ENCODE data around the gene PTRHD1. TPM values are rescaled to one million over a fixed set of nuclear protein-coding genes. Genes with fewer than 3 reads are reported as not detected.

Gene PTRHD1
- total RNA-seq, 1 experiment from 2014 or later = 23.6 TPM

DNA sequence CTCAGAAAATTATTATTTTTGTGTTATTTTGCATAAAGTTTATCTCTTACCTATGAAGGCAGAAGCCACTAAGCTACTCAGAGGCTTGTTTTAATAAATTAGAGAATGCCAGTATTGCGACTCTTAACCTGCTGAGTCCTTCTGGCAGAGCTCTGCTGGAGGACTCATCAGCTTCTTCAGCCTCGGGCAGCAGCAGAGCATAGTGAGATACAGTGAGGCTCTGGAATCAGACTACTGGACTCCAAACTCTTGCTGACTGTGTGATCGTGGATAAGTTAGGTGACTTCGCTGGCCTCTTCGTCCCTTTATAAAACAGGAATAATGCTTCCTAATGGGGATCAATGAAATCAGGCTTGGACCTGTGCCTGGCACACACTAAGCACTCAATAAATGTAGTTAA, 1.7 kb downstream of the PTRHD1 start:
- ChIA-PET POLR2A (ENCODE audit: unreplicated experiment) (interaction anchor here (0.9 kb wide), 1 partner anchor 34 kb away, joined by 8 read pairs; no protein-coding TSS in a partner anchor), CTCF (interaction anchor here (0.7 kb wide), 2 partner anchors 128 to 209 kb away, joined by 4 to 5 read pairs; partner anchors contain the start of gene ADCY3)
- no peak for DNase-seq
- Histone ChIP-seq H3K36me3 (ENCODE audit: low read depth) (no peaks in the 10 kb centered on the region), H3K27ac (no peak overlapping the region), H4K20me1 (ENCODE audit: insufficient read depth) (no peaks in the 10 kb centered on the region), H3K9me3 (ENCODE audit: insufficient read depth, low read depth) (no peaks in the 10 kb centered on the region), H3K79me2 (ENCODE audit: low read depth) (peaks cover 31% of the 10 kb centered on the region), H2AFZ (no peak overlapping the region), H3K4me2 (peak overlapping the region; percentile 78), H3K27me3 (ENCODE audit: insufficient read depth, low read depth) (no peaks in the 10 kb centered on the region), H3K9me2 (ENCODE audit: insufficient read depth) (no peaks in the 10 kb centered on the region), H3K4me3 (peak overlapping the region; percentile 71; the same call in 1 of the 2 replicates), H3K4me1 (replicated peaks; ENCODE audit: insufficient read depth) (peaks cover 31% of the 10 kb centered on the region), H3F3A (ENCODE audit: insufficient read depth, low read depth) (peaks cover 14% of the 10 kb centered on the region; the same call in 1 of the 2 replicates)
- TF ChIP-seq EZH2 (IDR thresholded peaks at IDR 0.05; ENCODE audit: low read depth) = no peak
- no TSS peak for BruUV-seq (replicated peaks)
- intact Hi-C loops (cut with micrococcal nuclease; ENCODE audit: unreplicated experiment) = loop anchor here (5.0 to 10.0 kb wide), 3 partner anchors 177 to 709 kb away; partner anchors contain the start of genes DNAJC27 and TP53I3

DNA sequence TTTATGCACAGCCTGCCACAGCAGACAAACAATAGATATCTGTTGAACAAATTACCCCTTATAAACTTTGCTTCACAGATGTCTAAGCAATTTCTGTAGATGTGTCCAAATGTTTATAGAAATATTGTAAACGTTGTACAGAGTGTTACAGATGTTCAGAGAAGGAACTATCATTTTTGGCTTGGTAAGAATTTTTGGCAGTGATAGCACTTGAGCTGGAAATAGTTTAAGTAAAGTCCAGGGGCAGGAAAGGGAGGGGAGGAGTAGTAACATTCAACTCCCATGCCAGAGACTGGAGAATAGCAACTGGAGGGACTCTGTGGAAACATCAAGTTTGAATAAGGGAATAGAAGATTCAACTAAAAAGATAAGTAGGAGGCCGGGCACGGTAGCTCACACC, 4.4 kb downstream of the PTRHD1 start:
- peaks cover 5% of the 10 kb centered on the region for H3K79me2 ChIP-seq (ENCODE audit: low read depth)
- ChIA-PET CTCF (no interaction called here), POLR2A (ENCODE audit: unreplicated experiment) (no interaction called here)
- no peaks in the 10 kb centered on the region for H3K27me3 ChIP-seq (ENCODE audit: insufficient read depth, low read depth)
- H3K36me3 ChIP-seq (ENCODE audit: low read depth) = no peaks in the 10 kb centered on the region
- intact Hi-C loops (cut with micrococcal nuclease; ENCODE audit: unreplicated experiment) = no loop called here
- H4K20me1 ChIP-seq (ENCODE audit: insufficient read depth) = no peaks in the 10 kb centered on the region
- H3K4me1 ChIP-seq (replicated peaks; ENCODE audit: insufficient read depth) = peaks cover 14% of the 10 kb centered on the region
- BruUV-seq (replicated peaks) = no TSS peak
- no peaks in the 10 kb centered on the region for H3K9me2 ChIP-seq (ENCODE audit: insufficient read depth)
- H3F3A ChIP-seq (ENCODE audit: insufficient read depth, low read depth) = peaks cover 14% of the 10 kb centered on the region; the same call in 1 of the 2 replicates
- no peak overlapping the region for H3K4me3 ChIP-seq
- no peak for TF ChIP-seq EZH2 (IDR thresholded peaks at IDR 0.05; ENCODE audit: low read depth)
- TF ChIP-seq, protein P1, sequence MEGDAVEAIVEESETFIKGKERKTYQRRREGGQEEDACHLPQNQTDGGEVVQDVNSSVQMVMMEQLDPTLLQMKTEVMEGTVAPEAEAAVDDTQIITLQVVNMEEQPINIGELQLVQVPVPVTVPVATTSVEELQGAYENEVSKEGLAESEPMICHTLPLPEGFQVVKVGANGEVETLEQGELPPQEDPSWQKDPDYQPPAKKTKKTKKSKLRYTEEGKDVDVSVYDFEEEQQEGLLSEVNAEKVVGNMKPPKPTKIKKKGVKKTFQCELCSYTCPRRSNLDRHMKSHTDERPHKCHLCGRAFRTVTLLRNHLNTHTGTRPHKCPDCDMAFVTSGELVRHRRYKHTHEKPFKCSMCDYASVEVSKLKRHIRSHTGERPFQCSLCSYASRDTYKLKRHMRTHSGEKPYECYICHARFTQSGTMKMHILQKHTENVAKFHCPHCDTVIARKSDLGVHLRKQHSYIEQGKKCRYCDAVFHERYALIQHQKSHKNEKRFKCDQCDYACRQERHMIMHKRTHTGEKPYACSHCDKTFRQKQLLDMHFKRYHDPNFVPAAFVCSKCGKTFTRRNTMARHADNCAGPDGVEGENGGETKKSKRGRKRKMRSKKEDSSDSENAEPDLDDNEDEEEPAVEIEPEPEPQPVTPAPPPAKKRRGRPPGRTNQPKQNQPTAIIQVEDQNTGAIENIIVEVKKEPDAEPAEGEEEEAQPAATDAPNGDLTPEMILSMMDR (conservative IDR thresholded peaks at IDR 0.05) = no peak
- no peak for DNase-seq
- H2AFZ ChIP-seq = no peak overlapping the region
- no peak overlapping the region for H3K4me2 ChIP-seq
- no peak overlapping the region for H3K27ac ChIP-seq
- H3K9me3 ChIP-seq (ENCODE audit: insufficient read depth, low read depth) = no peaks in the 10 kb centered on the region

- TF ChIP-seq, protein P1 (conservative IDR thresholded peaks at IDR 0.05) = no peak
- TF ChIP-seq EZH2 (IDR thresholded peaks at IDR 0.05; ENCODE audit: low read depth) = no peak
- POLR2A ChIA-PET (ENCODE audit: unreplicated experiment) = no interaction called here
- no peaks in the 10 kb centered on the region for H3K9me3 ChIP-seq (ENCODE audit: insufficient read depth, low read depth)
- H3K9me2 ChIP-seq (ENCODE audit: insufficient read depth) = no peaks in the 10 kb centered on the region
- H3K4me2 ChIP-seq = no peak overlapping the region
- CTCF ChIA-PET = no interaction called here
- peaks cover 13% of the 10 kb centered on the region; the same call in 1 of the 2 replicates for H3F3A ChIP-seq (ENCODE audit: insufficient read depth, low read depth)
- H3K4me3 ChIP-seq = no peak overlapping the region
- H3K27ac ChIP-seq = no peak overlapping the region
- DNase-seq = no peak
- intact Hi-C loops (cut with micrococcal nuclease; ENCODE audit: unreplicated experiment) = no loop called here
- H3K36me3 ChIP-seq (ENCODE audit: low read depth) = no peaks in the 10 kb centered on the region
- BruUV-seq (replicated peaks) = no TSS peak
- no peaks in the 10 kb centered on the region for H4K20me1 ChIP-seq (ENCODE audit: insufficient read depth)
- H3K27me3 ChIP-seq (ENCODE audit: insufficient read depth, low read depth) = no peaks in the 10 kb centered on the region
- H3K79me2 ChIP-seq (ENCODE audit: low read depth) = no peaks in the 10 kb centered on the region
- peaks cover 13% of the 10 kb centered on the region for H3K4me1 ChIP-seq (replicated peaks; ENCODE audit: insufficient read depth)
- H2AFZ ChIP-seq = no peak overlapping the region
These were observed 5.7 kb downstream of the PTRHD1 start for GRCh38 chr2:24787532-24787931.
